ENCODE results near the gene SCD5. TPM values are rescaled to one million over a fixed set of nuclear protein-coding genes. Genes with fewer than 3 reads are reported as not detected.
A peak's percentile ranks its signal among the peaks of the same experiment; 100 is the strongest.

The SCD5 gene
- 11.3 and 11.9 TPM in 2 replicates for polyA plus RNA-seq (2011; rRNA removed)
- polyA plus RNA-seq (2012; cell fraction: cytosol; rRNA removed): 4.6 and 5.8 TPM in 2 replicates
- polyA plus RNA-seq (2012; cell fraction: nucleus; rRNA removed): 4.0 and 5.0 TPM in 2 replicates
- polyA plus RNA-seq (2017; fragmentation: RNase III; extraction: RNeasy Plus Mini Kit Qiagen cat#74134 plus additional on column Dnase treatment): 7.5 to 10.8 TPM (median 9.8 TPM) in 3 replicates
- polyA minus RNA-seq (2011; rRNA and poly(A)+ RNA removed): 8.2 and 8.8 TPM in 2 replicates

- Histone ChIP-seq H3K4me1 (peaks cover 6% of the 10 kb centered on the region; the same call in 1 of the 3 replicates), H3K9me3 (no peaks in the 10 kb centered on the region), H3K4me3 (peak within 1 kb of the TSS; percentile 91), H3K27ac (peak within 1 kb of the TSS; percentile 79 to 83), H3K4me2 (peak within 1 kb of the TSS; percentile 99)
- DNase-seq (ENCODE audit: low read depth in 1 of 2, low spot score in 1 of 2): peak; percentile 53
- FAIRE-seq: no peak
- ChIA-PET POLR2A (interaction anchor here (1.5 kb wide), 1 partner anchor 13 kb away, joined by 15 read pairs; no protein-coding TSS in a partner anchor), CTCF (interaction anchor here (1.0 to 1.9 kb wide), 4 partner anchors 14 to 244 kb away, joined by 3 to 5 read pairs (median 4); no protein-coding TSS in a partner anchor)
- peak; percentile 80 to 93 for ATAC-seq
- 0% methylated on average over 13 of the region's 94 CpGs for WGBS (ENCODE audit: missing lambda C conversion rate)
- TF ChIP-seq E2F6 (IDR thresholded peaks at IDR 0.05; ENCODE audit: borderline replicate concordance, low read depth) (peak; percentile 58; the same call in 1 of the 2 replicates), MAX (IDR thresholded peaks at IDR 0.05) (peak; percentile 49), ZSCAN20 (CRISPR knock-in tag; IDR thresholded peaks at IDR 0.05) (no peak), NPAS2 (CRISPR knock-in tag; IDR thresholded peaks at IDR 0.05; ENCODE audit: borderline replicate concordance) (no peak), GATA3 (IDR thresholded peaks at IDR 0.05; ENCODE audit: borderline replicate concordance) (no peak)
These were observed at the start of gene SCD5 for GRCh38 chr4:82798168-82799005. SCD5 (minus strand) TSS chr4:82798796; CDS start chr4:82798537, 259 bp downstream.

- H3K4me2 ChIP-seq: no peak overlapping the region
- ATAC-seq: peak; percentile 82 to 85
- ChIA-PET POLR2A (no interaction called here), CTCF (interaction anchor here (0.6 to 1.9 kb wide), 7 partner anchors 9 to 283 kb away, joined by 3 to 5 read pairs (median 3); no protein-coding TSS in a partner anchor)
- no peak for TF ChIP-seq ELK1 (IDR thresholded peaks at IDR 0.05; ENCODE audit: low read depth, low read length)
- TF ChIP-seq FOXS1 (CRISPR knock-in tag; IDR thresholded peaks at IDR 0.05): no peak
- no peak for TF ChIP-seq EP300 (IDR thresholded peaks at IDR 0.05)
- no peak for TF ChIP-seq PHF8 (IDR thresholded peaks at IDR 0.05; ENCODE audit: borderline replicate concordance, low read depth)
- TF ChIP-seq BHLHE40 (IDR thresholded peaks at IDR 0.05; ENCODE audit: low read depth, low read length): no peak
- TF ChIP-seq CHD2 (IDR thresholded peaks at IDR 0.05; ENCODE audit: low read length, partially characterized antibody): no peak
- peak in 1 of 2 experiments; percentile 18; a peak in 1 of 5 replicates for TF ChIP-seq RAD21 (conservative IDR thresholded peaks at IDR 0.05 in 1 of 2, IDR thresholded peaks at IDR 0.05 in 1 of 2)
- 0 out of 3 replicates have a peak, but pooled peaks have one; percentile 10 for TF ChIP-seq CTCF (IDR thresholded peaks at IDR 0.05)
- no peak for TF ChIP-seq KDM1A (IDR thresholded peaks at IDR 0.05; ENCODE audit: low read depth)
- TF ChIP-seq JUN (IDR thresholded peaks at IDR 0.05): no peak
- no peaks in the 10 kb centered on the region for H3K9me3 ChIP-seq
- FAIRE-seq: no peak
- no peak overlapping the region for H3K4me3 ChIP-seq
- peak; percentile 6 to 15 for DNase-seq (ENCODE audit: low read depth in 1 of 2, low spot score in 1 of 2)
- no peak overlapping the region for H3K27ac ChIP-seq
- no peaks in the 10 kb centered on the region for H3K4me1 ChIP-seq
These were observed 44.0 kb upstream of the SCD5 start for GRCh38 chr4:82842593-82842992.

- Histone ChIP-seq H3K4me1 (no peaks in the 10 kb centered on the region), H3K4me2 (no peak overlapping the region), H3K27ac (no peak overlapping the region), H3K9me3 (no peaks in the 10 kb centered on the region), H3K4me3 (no peak overlapping the region)
- POLR2A ChIA-PET: no interaction called here
- ATAC-seq (no peak), DNase-seq (ENCODE audit: low read depth in 1 of 2, low spot score in 1 of 2) (no peak), FAIRE-seq (no peak)
- CTCF ChIA-PET: no interaction called here
- TF ChIP-seq CHD2 (IDR thresholded peaks at IDR 0.05; ENCODE audit: low read length, partially characterized antibody): no peak
- no peak for TF ChIP-seq POLR2AphosphoS2 (conservative IDR thresholded peaks at IDR 0.05; ENCODE audit: low read length)
- TF ChIP-seq NFE2L2 (conservative IDR thresholded peaks at IDR 0.05; ENCODE audit: low read length): no peak
- TF ChIP-seq ELK1 (IDR thresholded peaks at IDR 0.05; ENCODE audit: low read depth, low read length): no peak
- no peak for TF ChIP-seq ZSCAN20 (CRISPR knock-in tag; IDR thresholded peaks at IDR 0.05)
- WGBS (ENCODE audit: missing lambda C conversion rate): 88% methylated on average over 1 of the region's 1 CpG
These were observed 41.0 kb upstream of the SCD5 start for GRCh38 chr4:82839624-82840023.

All from A549 (cell line).